HEK293 (cell line): ENCODE data around the gene SLFN5.

Source experiments
- EGR2 ChIP-seq: fragments of 450-650 bp; formaldehyde crosslinking; IDR thresholded peaks from 2 replicates; pipeline ENCODE4 v1.5.1; 2016; ENCODE audit warnings: low read depth, missing biosample characterization, missing genetic modification characterization
- PRDM4 ChIP-seq: fragments of 450-650 bp; formaldehyde crosslinking; IDR thresholded peaks from 2 replicates; pipeline ENCODE4 v1.5.1; 2017; ENCODE audit warnings: missing biosample characterization, missing genetic modification characterization
- RBAK ChIP-seq: fragments of 450-650 bp; formaldehyde crosslinking; IDR thresholded peaks from 2 replicates; pipeline ENCODE4 v1.5.1; 2016; ENCODE audit warnings: missing biosample characterization, missing genetic modification characterization
- SALL2 ChIP-seq: fragments of 450-650 bp; formaldehyde crosslinking; IDR thresholded peaks from 2 replicates; pipeline ENCODE4 v1.5.0; 2017; ENCODE audit warnings: missing biosample characterization, mild to moderate bottlenecking, missing genetic modification characterization, borderline replicate concordance
- SCRT1 ChIP-seq: fragments of 450-650 bp; formaldehyde crosslinking; IDR thresholded peaks from 2 replicates; pipeline ENCODE4 v1.5.1; 2016; ENCODE audit warnings: missing biosample characterization, missing genetic modification characterization, borderline replicate concordance
- YY2 ChIP-seq: fragments of 450-650 bp; formaldehyde crosslinking; IDR thresholded peaks from 2 replicates; pipeline ENCODE4 v1.5.1; 2016; ENCODE audit warnings: missing biosample characterization, missing genetic modification characterization
- ZBTB20 ChIP-seq: fragments of 450-650 bp; formaldehyde crosslinking; IDR thresholded peaks from 2 replicates; pipeline ENCODE4 v1.5.1; 2016; ENCODE audit warnings: missing biosample characterization, missing genetic modification characterization
- ZBTB48 ChIP-seq: fragments of 450-650 bp; formaldehyde crosslinking; IDR thresholded peaks from 2 replicates; pipeline ENCODE4 v1.5.1; 2016; ENCODE audit warnings: missing biosample characterization, missing genetic modification characterization
- ZBTB6 ChIP-seq: fragments of 450-650 bp; formaldehyde crosslinking; IDR thresholded peaks from 2 replicates; pipeline ENCODE4 v1.5.1; 2017; ENCODE audit warnings: missing biosample characterization, missing genetic modification characterization
- ZEB2 ChIP-seq: fragments of 450-650 bp; formaldehyde crosslinking; IDR thresholded peaks from 2 replicates; pipeline ENCODE4 v1.5.1; 2016; ENCODE audit warnings: missing biosample characterization, missing genetic modification characterization
- ZNF10 ChIP-seq: fragments of 450-650 bp; formaldehyde crosslinking; IDR thresholded peaks from 2 replicates; pipeline ENCODE4 v1.5.1; 2017; ENCODE audit warnings: missing biosample characterization, missing genetic modification characterization
- ZNF157 ChIP-seq: fragments of 450-650 bp; formaldehyde crosslinking; IDR thresholded peaks from 2 replicates; pipeline ENCODE4 v1.5.1; 2016; ENCODE audit warnings: missing biosample characterization, missing genetic modification characterization
- ZNF174 ChIP-seq: fragments of 450-650 bp; formaldehyde crosslinking; IDR thresholded peaks from 2 replicates; pipeline ENCODE4 v1.5.0; 2017; ENCODE audit warnings: missing biosample characterization, mild to moderate bottlenecking, missing genetic modification characterization
- ZNF202 ChIP-seq: fragments of 450-650 bp; formaldehyde crosslinking; IDR thresholded peaks from 2 replicates; pipeline ENCODE4 v1.5.1; 2016; ENCODE audit warnings: missing biosample characterization, missing genetic modification characterization, borderline replicate concordance
- ZNF248 ChIP-seq: fragments of 450-650 bp; formaldehyde crosslinking; IDR thresholded peaks from 2 replicates; pipeline ENCODE4 v1.5.1; 2017; ENCODE audit warnings: missing biosample characterization, missing genetic modification characterization
- ZNF26 ChIP-seq: fragments of 450-650 bp; formaldehyde crosslinking; IDR thresholded peaks from 2 replicates; pipeline ENCODE4 v1.5.1; 2016; ENCODE audit warnings: missing biosample characterization, missing genetic modification characterization
- ZNF274 ChIP-seq, 2 experiments: fragments of 200-500 bp in 1 of 2; fragments of 450-650 bp in 1 of 2; sonication (Bioruptor generic) in 1 of 2; formaldehyde crosslinking in 1 of 2; IDR thresholded peaks; 2 replicates each; pipeline versions ENCODE4 v1.5.1 to v1.6.1; 2014 to 2016; ENCODE audit warnings: borderline replicate concordance in 1 of 2, inconsistent platforms in 1 of 2, low read length in 1 of 2, missing biosample characterization in 1 of 2, missing genetic modification characterization in 1 of 2
- ZNF311 ChIP-seq: fragments of 450-650 bp; formaldehyde crosslinking; IDR thresholded peaks from 2 replicates; pipeline ENCODE4 v1.5.1; 2017; ENCODE audit warnings: missing biosample characterization, missing genetic modification characterization, borderline replicate concordance
- ZNF366 ChIP-seq: fragments of 450-650 bp; formaldehyde crosslinking; conservative IDR thresholded peaks from 2 replicates; pipeline ENCODE4 v1.5.1; 2016; ENCODE audit warnings: missing biosample characterization, missing genetic modification characterization
- ZNF37A ChIP-seq: fragments of 450-650 bp; IDR thresholded peaks from 2 replicates; pipeline ENCODE4 v1.5.1; 2018; ENCODE audit warnings: missing biosample characterization, missing genetic modification characterization
- ZNF404 ChIP-seq: fragments of 450-650 bp; formaldehyde crosslinking; IDR thresholded peaks from 2 replicates; pipeline ENCODE4 v1.5.1; 2017; ENCODE audit warnings: missing biosample characterization, missing genetic modification characterization
- ZNF426 ChIP-seq: fragments of 450-650 bp; formaldehyde crosslinking; IDR thresholded peaks from 2 replicates; pipeline ENCODE4 v1.5.1; 2017; ENCODE audit warnings: missing biosample characterization, missing genetic modification characterization, mild to moderate bottlenecking, inconsistent platforms, moderate library complexity
- ZNF433 ChIP-seq: fragments of 450-650 bp; formaldehyde crosslinking; IDR thresholded peaks from 2 replicates; pipeline ENCODE4 v1.5.1; 2016; ENCODE audit warnings: missing biosample characterization, missing genetic modification characterization, low read depth
- ZNF529 ChIP-seq: fragments of 450-650 bp; formaldehyde crosslinking; IDR thresholded peaks from 2 replicates; pipeline ENCODE4 v1.5.1; 2017; ENCODE audit warnings: missing genetic modification characterization, missing biosample characterization; ENCODE audit not compliant: insufficient replicate concordance
- ZNF555 ChIP-seq: fragments of 450-650 bp; formaldehyde crosslinking; conservative IDR thresholded peaks from 2 replicates; pipeline ENCODE4 v1.5.1; 2017; ENCODE audit warnings: missing biosample characterization, mild to moderate bottlenecking, missing genetic modification characterization, inconsistent platforms
- ZNF560 ChIP-seq: fragments of 450-650 bp; formaldehyde crosslinking; IDR thresholded peaks from 2 replicates; pipeline ENCODE4 v1.5.1; 2017; ENCODE audit warnings: missing biosample characterization, missing genetic modification characterization, borderline replicate concordance
- ZNF585B ChIP-seq: fragments of 450-650 bp; formaldehyde crosslinking; IDR thresholded peaks from 2 replicates; pipeline ENCODE4 v1.5.1; 2016; ENCODE audit warnings: missing biosample characterization, missing genetic modification characterization
- ZNF596 ChIP-seq: fragments of 450-650 bp; IDR thresholded peaks from 2 replicates; pipeline ENCODE4 v1.5.0; 2018; ENCODE audit warnings: missing biosample characterization, mild to moderate bottlenecking, missing genetic modification characterization, moderate library complexity
- ZNF639 ChIP-seq: fragments of 450-650 bp; formaldehyde crosslinking; IDR thresholded peaks from 2 replicates; pipeline ENCODE4 v1.5.1; 2016; ENCODE audit warnings: missing biosample characterization, missing genetic modification characterization
- ZNF664 ChIP-seq: fragments of 450-650 bp; formaldehyde crosslinking; IDR thresholded peaks from 2 replicates; pipeline ENCODE4 v1.5.1; 2016; ENCODE audit warnings: missing biosample characterization, missing genetic modification characterization
- ZNF692 ChIP-seq: fragments of 450-650 bp; formaldehyde crosslinking; IDR thresholded peaks from 2 replicates; pipeline ENCODE4 v1.5.1; 2016; ENCODE audit warnings: missing biosample characterization, missing genetic modification characterization
- ZNF707 ChIP-seq: fragments of 450-650 bp; formaldehyde crosslinking; IDR thresholded peaks from 2 replicates; pipeline ENCODE4 v1.5.1; 2016; ENCODE audit warnings: missing biosample characterization, missing genetic modification characterization

Gene SLFN5

GRCh38 chr17:35242158-35242804 lies 591 bp upstream of the SLFN5 start (continued):
- TF ChIP-seq PRDM4 (tag by site-specific recombination) (peak; percentile 96), EGR2 (tag by site-specific recombination) (no peak), ZNF174 (tag by site-specific recombination) (no peak), ZNF311 (no peak), SCRT1 (no peak), ZNF639 (tag by site-specific recombination) (peak; percentile 19; the same call in 1 of the 2 replicates), YY2 (tag by site-specific recombination) (no peak), ZBTB6 (tag by site-specific recombination) (no peak), ZNF529 (tag by site-specific recombination) (no peak), ZEB2 (no peak), RBAK (no peak), ZNF274 (IDR thresholded peaks at IDR 0.05; ENCODE audit: low read length) (no peak), ZNF274 (tag by site-specific recombination; IDR thresholded peaks at IDR 0.05; ENCODE audit: borderline replicate concordance) (no peak), ZNF560 (no peak), ZBTB20 (tag by site-specific recombination) (peak; percentile 64), ZNF26 (tag by site-specific recombination) (no peak), ZNF707 (no peak), ZNF664 (no peak), ZNF585B (tag by site-specific recombination) (no peak), ZNF37A (tag by site-specific recombination) (no peak), ZNF404 (no peak), ZNF248 (tag by site-specific recombination) (no peak), ZNF157 (no peak), SALL2 (tag by site-specific recombination) (no peak), ZNF692 (tag by site-specific recombination) (peak; percentile 76; the same call in 1 of the 2 replicates), ZNF366 (peak; percentile 46), ZNF596 (no peak), ZNF202 (tag by site-specific recombination) (no peak), ZNF433 (tag by site-specific recombination) (no peak), ZNF10 (tag by site-specific recombination) (0 out of 2 replicates have a peak, but pooled peaks have one; percentile 41), ZNF426 (tag by site-specific recombination) (no peak), ZBTB48 (tag by site-specific recombination) (0 out of 2 replicates have a peak, but pooled peaks have one; percentile 22), ZNF555 (no peak)
